VCaP (cell line): ENCODE results near the gene RNF182.

Source experiments
- H3K27ac ChIP-seq: fragments of 450-650 bp; 2 replicates; pipeline ENCODE4 v1.5.1; 2017
- TF ChIP-seq, protein P1 (sequence below): fragments of 450-650 bp; conservative IDR thresholded peaks from 2 replicates; pipeline ENCODE4 v1.5.1; 2017; ENCODE audit warnings: mild to moderate bottlenecking, moderate library complexity

RNF182 gene

DNA sequence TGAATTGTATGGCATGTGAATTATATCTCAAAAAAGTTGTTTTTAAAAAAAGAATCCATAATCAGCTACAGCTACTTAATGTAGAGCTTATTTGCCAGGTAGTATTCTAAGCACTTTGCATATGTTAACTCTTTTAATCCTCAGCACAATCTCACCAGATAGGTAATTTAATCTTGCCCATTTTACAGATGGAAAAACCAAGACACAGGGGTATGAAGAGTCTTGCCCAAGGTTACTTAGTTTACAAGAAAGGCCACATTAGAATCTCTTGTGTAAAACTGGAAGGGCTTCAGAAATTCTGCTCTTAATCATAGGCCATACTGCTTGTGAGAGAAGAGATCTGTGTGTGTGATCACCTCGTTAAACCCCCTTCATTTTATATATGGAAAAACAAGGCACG is 13.4 kb upstream of the RNF182 start:
- H3K27ac ChIP-seq = no peak overlapping the region
- TF ChIP-seq, protein P1, sequence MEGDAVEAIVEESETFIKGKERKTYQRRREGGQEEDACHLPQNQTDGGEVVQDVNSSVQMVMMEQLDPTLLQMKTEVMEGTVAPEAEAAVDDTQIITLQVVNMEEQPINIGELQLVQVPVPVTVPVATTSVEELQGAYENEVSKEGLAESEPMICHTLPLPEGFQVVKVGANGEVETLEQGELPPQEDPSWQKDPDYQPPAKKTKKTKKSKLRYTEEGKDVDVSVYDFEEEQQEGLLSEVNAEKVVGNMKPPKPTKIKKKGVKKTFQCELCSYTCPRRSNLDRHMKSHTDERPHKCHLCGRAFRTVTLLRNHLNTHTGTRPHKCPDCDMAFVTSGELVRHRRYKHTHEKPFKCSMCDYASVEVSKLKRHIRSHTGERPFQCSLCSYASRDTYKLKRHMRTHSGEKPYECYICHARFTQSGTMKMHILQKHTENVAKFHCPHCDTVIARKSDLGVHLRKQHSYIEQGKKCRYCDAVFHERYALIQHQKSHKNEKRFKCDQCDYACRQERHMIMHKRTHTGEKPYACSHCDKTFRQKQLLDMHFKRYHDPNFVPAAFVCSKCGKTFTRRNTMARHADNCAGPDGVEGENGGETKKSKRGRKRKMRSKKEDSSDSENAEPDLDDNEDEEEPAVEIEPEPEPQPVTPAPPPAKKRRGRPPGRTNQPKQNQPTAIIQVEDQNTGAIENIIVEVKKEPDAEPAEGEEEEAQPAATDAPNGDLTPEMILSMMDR = no peak

GRCh38 chr6:13913226-13914001 is 11.3 kb upstream of the RNF182 start:
- TF ChIP-seq, protein P1 = no peak
- H3K27ac ChIP-seq = no peak overlapping the region

DNA sequence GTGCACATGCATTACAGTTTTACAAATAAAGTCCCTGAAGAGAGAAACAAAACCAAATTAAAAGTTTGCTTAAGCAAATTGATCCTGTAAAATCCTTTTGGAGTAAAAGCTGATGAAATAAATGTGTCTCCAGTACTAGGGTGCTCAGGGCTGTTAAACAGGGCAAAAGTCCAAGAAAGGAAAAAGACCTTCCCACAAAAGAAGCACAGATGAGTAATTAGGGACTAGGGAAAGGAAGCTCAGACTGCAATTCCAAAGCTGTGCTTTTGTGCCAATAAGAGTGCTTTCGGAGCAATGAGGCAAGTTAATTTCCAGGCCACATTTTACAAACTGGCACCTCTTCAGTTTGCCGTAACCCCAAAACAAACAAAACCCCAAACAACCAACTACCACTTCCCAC is 10.4 kb upstream of the RNF182 start:
- no peak overlapping the region for H3K27ac ChIP-seq
- TF ChIP-seq, protein P1 = no peak

DNA sequence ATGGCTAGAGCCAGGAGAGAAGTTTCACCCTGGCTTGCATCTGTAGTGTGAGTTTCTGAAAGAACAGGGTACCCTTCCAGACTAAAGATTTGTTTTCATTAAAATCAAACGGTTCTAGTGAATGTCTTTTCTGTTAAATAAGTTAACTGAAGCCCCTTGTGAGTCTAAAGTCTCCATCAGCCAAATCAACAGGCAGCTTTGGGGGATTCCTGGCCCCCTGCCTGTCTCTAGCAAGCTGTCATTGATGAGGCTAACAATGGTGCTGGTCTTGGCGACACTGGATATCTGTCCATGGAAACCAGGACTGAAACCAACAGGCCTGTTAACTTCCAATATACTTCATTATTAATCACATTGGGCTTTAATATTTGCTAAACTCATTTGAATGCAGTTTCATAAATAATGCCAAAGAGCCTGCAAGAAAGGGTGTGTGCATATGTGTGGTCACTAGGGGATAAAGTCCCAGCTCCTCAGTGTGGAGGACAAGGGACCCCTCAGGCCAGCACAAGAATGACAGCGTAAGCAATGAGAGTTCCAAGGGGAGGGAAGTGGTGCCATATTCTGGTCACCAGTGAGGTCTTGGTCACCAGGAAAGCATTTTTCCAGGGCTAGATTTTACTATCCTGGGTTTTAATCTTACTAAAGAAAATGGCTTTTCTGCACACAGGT is 9.1 kb upstream of the RNF182 start:
- H3K27ac ChIP-seq = no peak overlapping the region
- TF ChIP-seq, protein P1 = no peak

DNA sequence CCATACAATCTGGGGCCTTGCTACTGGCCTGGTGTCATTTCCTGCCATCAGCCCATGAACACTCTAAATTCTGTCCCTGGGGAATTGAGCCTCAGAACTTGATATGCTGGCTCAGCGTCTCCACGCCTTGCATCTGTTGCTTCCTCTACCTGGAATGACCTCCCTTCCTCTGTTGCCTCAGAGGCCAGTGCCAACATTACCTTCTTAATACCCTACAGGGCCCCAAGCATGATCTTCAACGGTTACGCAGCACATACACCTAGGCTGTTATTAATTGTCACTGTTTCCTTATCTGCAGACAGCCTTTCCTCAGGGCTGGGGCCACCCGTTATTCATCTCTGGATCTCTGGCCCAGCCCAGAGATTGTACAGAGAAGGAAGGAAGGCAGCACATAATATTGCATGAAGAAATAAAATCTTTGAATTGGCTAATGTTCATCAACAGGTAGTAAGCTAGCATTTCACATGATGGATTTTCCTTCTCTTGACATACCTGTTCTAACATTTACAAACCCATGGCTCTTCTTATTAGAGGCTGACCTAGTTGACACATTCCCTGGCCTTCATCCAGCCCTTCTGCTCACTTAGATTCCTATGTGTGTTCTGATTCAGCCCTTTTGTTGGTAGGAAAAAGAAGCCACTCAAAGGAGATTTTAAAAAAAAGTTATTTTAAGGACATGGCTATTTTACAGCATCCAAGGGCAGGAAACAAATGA is 8.4 kb upstream of the RNF182 start:
- H3K27ac ChIP-seq = no peak overlapping the region
- TF ChIP-seq, protein P1 = no peak

- TF ChIP-seq, protein P1 = no peak
- H3K27ac ChIP-seq = no peak overlapping the region
Measured at GRCh38 chr6:13917141-13917540, 7.6 kb upstream of the RNF182 start.

DNA sequence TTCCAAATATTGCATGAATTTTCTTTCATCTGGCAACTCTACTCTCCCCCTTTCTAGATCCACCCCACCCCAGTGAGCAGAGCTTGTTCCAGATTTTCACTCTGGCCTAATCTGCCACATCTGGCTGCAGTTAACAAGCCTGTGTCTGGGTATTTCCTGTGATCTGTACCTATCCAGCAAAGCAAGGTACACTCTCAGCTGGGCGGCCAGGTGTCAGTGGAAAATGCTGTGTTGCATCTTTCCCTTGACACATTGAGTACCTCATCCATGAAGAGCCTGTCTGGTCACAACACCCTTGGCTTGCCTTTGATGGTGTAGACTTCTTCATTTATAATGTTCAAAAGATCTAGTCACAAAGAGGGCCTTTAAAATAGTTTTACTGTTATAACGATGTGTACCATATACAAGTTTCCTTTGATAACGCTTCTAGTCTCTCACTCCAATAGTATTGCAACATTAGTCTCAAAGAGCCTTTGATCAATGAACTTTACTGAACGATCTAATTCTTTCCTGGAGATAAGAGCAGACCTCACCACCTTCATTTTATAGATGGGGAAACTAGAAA is 6.0 kb upstream of the RNF182 start:
- TF ChIP-seq, protein P1 = no peak
- H3K27ac ChIP-seq = no peak overlapping the region
